M059J (cell line): ENCODE data around the gene KDM5A. TPM values are rescaled to one million over a fixed set of nuclear protein-coding genes. Genes with fewer than 3 reads are reported as not detected.
A peak's percentile ranks its signal among the peaks of the same experiment; 100 is the strongest.
"Not testable (repeated sequence)": the region's sequence is repeated elsewhere in the genome, so short reads cannot be mapped to it uniquely, and the experiment has no call there.

Experiments used
- DNase-seq: peaks from one replicate; pipeline ENCODE4 v3.0.0-alpha.2; 2012; ENCODE audit warnings: low read depth
- total RNA-seq: library from RNA; depleted of rRNA; stranded (reverse); fragments of >200 nt; shearing (Covaris generic); gene quantifications from 2 replicates; pipeline ENCODE4 v1.2.3, GENCODE V29; 2014

The KDM5A gene
- total RNA-seq, 1 experiment from 2014 or later, result 33.8 TPM

DNA sequence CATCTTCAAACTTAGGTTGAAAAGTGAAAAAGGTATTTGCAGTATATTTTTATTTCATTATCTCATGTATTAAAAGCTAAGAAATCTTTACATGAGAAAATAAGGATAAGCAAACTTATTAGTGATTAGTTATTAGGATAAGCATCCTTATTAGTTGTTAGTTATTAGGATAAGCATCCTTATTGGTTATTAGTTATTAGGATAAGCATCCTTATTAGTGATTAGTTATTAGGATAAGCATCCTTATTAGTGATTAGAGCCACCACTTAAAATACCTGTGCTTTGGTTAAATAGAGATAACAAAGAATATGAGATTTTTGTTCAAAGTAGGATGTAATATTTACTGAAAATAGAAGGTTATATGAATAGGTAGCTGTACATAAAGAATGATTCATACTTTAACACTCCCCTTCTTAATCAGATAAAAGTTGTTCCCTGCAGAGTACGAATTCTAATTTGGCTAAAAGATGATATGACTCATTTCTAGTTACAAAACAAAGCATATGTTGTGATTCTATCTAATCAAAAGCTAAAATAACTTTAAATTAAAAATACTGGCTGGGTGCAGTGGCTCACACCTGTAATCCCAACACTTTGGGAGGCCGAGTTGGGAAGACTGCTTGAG is 56.4 kb downstream of the KDM5A start:
- DNase-seq, result peak; percentile 14

DNA sequence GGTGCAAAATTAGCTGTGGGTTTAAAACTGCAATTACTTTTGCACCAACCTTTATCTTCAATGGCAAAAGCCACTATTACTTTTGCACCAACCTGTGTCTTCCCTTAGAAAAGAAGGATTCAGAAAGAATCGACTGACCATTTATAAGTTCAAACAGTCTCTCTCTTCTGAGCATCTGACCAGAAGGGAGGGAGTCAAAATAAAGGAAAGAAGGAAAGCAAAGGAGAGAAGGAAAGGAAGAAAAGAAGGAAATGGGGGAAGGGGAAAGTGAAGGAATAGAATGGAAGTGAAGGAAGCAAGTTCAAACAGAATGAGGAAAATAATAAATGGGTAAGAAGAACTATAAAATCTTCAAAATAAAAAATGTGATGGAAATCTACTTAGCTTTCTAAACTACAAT is 57.8 kb downstream of the KDM5A start:
- no peak for DNase-seq

DNA sequence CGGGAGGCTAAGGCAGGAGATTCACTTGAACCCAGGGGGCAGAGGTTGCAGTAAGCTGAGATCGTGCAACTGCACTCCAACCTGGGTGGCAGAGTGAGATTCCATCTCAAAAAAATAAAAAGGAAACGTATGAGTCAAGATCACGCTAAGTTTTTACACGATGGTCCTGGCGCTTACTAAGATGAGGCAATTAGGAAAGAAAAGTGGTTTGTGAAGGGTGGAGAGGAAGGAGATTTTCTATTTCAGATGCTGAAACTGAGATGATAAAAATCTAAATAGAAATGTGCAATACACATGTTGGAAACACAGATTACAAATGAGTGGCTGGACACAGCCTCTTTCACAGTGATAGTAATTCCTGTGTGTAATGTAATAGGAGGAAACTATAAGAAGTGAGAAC is 63.2 kb downstream of the KDM5A start:
- DNase-seq, result no peak

DNA sequence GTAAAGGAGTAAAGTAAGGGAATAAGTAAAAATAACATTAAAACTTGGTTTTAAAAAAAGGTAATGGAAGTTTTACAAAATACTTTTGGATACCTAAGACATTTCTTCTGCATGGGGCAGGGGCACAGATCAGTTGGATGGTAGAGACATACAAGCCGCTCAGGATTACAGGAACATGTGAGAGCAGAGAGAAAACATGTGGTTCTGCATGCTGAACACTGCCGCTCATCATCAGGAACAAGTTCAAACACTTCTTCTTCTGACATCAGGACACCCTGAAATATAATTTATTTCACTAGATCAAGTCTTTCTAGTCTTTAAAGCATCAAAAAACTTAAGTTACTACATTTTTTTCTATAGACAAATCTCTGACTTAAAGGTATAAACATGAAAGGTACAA is 65.6 kb downstream of the KDM5A start:
- DNase-seq, result no peak

DNA sequence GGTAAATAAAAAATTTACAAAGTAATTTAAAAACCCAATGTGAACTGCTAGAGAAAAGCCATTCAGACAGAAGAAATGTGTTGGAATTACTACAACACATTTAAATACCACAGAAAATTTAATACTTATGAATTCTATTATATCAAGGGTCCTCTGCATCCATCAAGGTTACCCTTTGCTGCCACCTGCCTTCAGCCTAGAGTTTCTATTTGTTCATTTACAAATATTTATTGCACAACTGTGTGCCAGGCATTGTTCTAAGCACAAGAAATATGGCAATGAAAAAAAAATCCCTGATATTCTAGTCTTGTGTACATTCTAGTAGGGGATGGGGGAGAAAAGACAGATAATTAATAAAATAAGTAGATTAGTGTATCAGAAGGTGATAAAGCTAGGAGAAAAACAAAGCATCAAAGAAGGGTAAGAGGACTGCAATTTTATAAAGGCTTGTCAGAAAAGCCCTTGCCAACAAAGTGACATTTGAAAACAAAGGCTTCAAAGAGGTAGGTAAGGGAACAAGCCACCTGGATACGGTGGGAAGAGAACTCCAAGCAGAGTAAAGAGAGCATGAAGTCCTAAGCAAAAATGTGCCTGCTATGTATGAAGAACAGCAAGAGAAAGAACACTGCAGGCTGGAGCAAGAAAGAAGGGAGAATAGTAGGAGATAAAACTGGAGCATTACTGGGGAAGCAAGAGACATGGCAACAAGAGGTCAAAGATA is 67.4 kb downstream of the KDM5A start:
- peak; percentile 9 for DNase-seq

DNA sequence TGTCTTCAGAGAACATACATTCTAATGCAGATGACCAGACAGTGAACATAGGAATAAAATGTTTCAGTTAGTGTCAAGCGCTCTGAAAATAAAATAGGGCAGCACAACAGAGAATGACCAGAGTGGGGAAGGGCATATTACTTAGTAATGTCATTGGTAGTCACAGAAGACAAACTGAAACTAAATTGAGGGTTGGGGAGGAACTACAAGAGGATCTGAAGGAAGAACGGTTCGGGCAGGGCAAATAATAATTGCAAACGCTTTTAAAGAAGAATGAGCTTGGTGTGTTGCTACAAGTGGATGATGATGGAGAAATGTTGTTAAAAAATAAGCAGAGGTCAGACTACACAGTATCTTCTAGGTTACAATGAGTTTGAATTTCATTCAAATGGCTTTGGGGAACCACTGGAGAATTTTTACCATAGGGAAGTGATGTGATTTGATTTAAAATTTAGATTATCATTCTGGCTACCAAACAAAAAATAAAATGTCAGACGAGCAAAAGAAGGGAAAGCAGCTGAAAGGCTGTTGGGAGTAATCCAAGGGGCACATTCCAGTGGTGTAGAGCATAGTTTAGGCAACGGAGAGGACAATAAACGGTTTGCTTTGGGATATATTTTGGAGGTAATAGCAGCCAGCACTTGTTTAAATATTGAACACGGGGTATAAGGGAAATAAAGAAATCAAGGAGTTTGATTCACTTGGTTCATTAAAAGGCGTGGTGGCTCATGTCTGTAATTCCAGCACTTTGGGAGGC is 70.2 kb downstream of the KDM5A start:
- no peak for DNase-seq

DNA sequence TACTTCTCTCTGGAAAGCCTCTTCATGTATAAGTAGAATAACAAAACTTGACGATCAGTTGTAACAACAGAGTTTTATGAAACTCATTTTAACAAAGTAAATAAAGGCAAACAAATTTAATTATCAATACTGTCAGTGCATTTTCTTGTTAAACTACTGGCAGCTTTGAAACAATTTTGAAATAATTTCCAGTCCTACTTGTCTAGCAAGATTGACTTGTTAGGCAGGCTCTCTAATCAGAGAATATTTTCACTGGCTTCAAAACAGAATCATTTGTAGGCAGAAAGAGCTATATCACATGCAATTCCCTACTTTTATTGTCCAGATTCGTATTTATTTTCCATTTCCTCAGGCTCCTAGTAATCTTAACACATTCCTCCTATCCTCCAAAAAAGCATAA is 80.6 kb downstream of the KDM5A start:
- DNase-seq, result no peak

DNA sequence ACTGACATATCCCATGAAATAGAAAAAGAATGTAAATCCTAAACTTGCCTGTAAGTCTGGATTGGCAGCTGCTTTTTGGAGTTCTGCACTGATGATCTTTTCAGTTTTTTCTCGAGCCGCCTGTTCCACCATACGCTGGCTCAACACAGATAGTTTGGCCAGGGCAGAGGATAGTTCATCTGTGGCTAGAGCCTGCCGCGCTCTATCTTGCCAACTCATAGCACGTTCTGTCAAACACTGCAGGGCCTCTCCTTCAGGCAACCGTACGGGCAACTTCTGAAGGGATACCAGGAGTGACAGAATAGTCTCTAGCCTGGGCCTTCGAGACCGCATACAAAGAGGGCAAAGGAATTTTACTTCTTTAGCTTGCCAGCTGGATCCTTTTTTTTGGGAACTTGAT is 81.7 kb downstream of the KDM5A start:
- DNase-seq, result no peak

DNA sequence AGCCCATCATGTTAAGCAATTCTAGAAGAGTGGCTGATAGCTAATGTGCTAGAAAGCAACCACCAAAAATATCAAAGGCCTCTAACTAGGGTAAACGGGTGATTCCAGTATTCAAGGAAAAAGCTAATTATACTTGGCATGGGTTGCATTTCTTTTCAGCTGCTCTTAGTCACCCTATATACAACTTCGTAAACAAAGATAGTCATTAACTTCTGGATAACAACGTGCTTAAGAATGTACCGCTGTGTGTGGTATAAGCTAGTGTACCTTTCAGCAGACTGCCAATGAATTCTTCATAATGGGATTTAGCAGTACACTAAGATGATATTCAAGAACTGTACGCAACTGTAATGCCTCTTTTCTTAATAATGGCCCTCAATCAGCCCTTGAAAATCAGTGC is 84.3 kb downstream of the KDM5A start:
- DNase-seq, result peak; percentile 35

DNA sequence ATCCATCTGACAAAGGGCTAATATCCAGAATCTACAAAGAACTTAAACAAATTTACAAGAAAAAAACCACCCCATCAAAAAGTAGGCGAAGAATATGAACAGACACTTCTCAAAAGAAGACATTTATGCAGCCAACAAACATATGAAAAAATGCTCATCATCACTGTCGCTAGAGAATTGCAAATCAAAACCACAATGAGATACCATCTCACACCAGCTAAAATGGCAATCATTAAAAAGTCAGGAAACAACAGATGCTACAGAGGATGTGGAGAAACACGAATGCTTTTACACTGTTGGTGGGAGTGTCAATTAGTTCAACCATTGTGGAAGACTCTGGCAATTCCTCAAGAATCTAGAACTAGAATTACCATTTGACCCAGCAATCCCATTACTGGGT is 86.4 kb downstream of the KDM5A start:
- DNase-seq, result not testable (repeated sequence)

DNA sequence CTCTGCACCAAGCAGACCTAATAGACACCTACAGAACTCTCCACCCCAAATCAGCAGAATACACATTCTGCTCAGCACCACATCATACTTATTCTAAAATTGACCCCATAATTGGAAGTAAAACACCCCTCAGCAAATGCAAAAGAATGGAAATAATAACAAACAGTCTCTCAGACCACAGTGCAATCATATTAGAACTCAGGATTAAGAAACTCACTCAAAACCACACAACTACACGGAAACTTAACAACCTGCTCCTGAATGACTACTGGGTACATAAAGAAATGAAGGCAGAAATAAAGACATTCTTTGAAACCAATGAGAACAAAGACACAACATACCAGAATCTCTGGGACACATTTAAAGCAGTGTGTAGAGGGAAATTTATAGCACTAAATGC is 89.0 kb downstream of the KDM5A start:
- DNase-seq, result not testable (repeated sequence)

DNA sequence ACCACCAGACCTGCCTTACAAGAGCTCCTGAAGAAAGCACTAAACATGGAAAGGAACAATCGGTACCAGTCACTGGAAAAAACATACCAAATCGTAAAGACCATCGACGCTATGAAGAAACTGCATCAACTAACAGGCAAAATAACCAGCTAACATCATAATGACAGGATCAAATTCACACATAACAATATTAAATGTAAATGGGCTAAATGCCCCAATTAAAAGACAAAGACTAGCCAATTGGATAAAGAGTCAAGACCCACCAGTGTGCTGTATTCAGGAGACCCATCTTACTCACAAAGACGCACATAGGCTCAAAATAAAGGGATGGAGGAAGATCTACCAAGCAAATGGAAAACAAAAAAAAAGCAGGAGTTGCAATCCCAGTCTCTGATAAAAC is 89.6 kb downstream of the KDM5A start:
- not testable (repeated sequence) for DNase-seq

DNA sequence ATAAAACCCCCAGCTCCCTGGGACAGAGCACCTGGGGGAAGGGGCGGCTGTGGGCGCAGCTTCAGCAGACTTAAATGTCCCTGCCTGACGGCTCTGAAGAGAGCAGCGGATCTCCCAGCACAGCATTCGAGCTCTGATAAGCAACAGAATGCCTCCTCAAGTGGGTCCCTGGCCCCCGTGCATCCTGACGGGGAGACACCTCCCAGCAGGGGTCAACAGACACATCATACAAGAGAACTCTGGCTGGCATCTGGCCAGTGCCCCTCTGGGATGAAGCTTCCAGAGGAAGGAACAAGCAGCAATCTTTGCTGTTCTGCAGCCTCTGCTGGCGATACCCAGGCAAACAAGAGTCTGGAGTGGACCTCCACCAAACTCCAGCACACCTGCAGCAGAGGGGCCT is 91.1 kb downstream of the KDM5A start:
- not testable (repeated sequence) for DNase-seq

DNA sequence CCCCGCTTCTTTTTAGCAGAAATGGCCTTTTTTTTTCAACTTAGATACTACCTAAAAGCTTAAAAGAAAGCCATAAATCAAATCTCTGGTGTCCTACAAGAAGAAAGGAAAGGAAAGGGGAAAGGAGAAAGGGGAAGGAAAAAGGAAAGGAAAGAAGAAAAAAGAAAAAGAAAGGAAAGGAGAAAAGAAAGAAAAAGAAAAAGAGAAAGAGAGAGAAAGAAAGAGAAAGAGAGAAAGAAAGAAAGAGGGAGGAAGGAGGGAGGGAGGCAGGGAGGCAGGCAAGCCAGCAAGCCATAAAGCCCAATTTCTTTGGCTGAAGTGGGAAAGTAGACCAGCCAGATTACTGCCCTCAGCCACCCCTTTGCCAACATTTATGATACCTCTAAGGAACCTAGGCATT is 94.0 kb downstream of the KDM5A start:
- no peak for DNase-seq

DNA sequence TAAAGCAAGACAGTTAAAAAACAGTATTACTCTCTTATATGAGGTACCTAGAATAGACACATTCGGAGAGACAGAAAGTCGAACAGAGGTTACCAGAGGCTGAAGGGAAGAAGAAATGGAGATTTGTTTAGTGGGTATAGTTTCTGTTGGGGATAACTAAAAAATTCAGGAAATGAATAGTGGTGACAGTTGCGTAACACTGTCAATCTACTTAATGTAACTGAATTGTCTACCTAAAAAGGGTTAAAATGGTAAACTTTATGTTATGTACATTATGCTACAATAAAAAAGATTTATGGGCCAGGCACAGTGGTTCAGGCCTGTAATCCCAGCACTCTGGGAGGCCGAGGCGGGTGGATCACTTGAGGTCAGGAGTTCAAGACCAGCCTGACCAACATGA is 95.9 kb downstream of the KDM5A start:
- DNase-seq, result no peak

DNA sequence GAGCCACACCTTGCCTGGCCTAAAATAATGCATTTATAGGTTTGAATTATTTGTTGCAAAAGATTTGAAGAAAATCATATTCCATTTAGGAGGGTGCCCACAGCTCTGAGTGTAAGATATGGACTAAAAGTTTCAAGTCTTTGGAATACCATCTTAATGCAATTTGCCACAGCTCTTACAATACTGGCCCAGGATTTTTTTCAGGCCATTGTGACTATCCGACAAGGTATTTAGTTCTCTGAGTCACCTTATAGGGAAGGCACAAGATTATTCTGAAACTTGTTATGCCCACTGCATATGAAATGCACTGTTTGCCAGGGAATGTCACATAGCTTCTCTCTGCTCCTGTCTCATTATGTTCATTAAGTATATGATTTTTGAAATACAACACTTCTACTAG is 96.9 kb downstream of the KDM5A start:
- DNase-seq, result peak; percentile 29

DNA sequence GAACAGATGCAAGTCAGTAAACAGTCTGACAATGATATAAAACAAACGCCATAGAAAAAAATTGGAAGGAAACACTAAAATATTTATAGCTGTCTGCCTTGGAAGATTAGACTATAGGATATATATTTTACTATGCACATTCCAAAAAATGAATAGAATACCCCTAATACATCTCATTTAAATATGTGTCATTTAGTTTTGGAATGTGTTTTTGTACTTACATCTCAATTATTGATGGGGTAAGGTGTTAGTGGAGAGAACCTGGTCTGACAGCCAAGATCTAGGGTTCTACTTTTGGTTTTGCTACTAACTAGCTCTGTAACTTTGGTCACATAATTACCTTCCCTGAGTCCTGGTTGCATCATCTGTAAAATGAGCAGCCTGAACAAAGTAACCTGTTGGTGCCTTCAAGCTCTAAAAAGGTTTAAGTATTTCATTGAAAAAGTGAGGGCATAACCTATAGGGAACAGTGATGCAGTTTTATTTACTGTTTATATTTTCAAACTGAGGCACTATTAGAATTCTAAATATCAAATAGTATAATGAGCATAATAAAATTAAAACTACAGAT is 97.9 kb downstream of the KDM5A start:
- DNase-seq, result no peak

DNA sequence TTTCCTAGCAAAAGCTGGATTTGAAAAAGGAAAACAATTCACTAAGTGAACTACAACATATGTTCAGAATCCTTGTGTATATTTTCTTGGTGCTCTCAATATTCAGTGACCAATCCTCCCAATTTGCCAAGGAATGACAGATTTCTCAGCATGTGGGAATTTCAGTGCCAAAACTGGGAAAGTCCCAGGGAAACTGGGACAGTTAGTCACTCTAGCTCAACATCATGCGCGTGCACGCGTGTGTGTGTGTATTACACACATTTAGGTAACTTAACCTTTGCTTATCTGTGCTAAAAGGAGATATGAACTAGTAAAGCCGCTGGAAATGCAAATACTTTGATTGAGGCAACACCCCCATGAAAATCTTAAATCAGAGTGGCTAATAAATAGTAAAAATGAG is 100.4 kb downstream of the KDM5A start:
- DNase-seq, result peak; percentile 17

DNA sequence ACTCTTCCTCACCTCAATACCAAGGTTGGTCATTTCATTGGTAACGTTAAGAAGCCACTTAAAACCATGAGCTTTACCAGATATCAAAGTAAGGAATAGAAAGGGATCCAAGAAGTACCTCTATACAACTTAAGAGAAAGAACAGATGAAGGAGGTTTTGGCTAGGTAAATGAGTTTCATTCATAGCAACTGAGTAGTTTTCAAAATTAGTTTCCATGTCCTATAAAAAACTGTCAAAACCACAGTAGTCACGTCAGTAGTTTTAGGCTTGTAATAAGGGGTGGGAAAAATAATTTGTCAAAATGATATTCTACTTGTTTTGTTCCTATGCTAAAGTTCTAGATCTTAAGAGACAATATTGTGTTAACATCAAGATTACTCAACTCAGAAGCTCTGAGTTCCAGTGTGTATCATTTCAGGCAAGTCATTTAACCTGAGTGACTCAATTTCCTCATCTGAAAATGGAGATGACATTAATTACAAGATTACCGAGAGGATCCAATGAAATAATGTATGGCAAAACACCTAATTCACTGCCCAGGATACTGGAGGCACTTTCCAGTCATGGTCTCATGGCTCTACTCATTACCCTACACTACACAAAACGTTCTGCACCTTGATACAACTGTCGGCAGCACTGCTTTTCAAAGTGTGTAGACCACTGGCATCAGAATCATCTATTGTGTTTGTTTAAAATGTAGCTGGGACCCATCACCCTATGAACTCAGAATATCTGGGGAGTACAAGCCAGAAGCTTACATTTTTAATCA is 102.4 kb downstream of the KDM5A start:
- DNase-seq, result no peak

DNA sequence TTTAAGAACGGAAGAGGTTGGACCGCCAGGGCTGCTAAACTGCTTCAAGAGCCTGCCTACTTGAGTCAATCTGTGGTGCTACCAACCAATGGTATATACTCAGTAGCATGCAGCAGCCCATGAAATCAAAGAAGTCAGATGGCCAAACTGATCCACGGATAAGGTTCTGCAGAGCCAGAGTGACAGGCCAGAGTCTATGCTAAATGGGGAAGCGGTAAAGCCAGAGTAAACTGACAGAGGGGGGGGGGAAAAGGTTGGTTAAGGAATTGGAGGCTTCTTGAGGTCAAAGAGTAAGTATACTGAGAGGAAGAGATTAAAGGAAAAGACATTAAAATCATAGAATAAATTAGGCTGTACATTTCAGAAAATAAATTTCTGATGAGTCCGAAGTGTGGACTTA is 111.1 kb downstream of the KDM5A start:
- no peak for DNase-seq

DNA sequence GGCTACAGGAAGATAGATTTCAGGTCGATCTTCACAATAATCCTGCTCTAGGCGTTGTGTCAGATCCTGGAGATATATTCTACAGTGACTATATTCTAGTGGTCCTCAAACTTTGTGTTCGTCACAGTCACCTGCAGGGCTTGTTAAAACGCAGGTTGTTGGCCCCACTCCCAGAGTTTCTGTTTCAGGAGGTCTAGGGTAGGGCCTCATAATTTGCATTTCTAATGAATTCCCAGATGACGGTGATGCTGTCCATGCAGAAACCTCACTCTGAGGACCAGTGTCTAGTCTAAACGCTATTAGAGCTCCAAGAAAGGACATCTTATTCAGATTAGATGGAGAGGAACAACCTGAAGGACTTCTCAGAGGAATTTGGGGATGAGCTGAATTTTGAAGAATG is 113.3 kb downstream of the KDM5A start:
- no peak for DNase-seq

DNA sequence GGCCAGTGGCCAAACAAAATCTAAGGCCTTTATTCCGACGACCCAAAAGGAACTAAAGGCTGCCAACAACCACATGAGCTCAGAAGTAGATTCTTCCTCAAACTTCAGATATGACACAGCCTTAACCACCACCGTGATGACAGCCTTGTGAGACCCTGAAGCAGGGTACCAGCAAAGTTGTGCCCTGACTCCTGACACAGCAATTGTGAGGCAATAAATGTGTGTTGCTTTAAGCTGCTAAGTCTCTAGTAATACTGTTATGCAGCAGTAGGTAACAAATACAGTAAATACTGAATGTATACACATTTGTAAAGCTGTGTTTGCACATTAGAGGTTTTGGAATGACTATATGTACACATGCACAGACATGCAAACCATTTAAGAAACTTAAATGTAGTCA is 115.7 kb downstream of the KDM5A start:
- no peak for DNase-seq
